Nucleus accumbens (tissue), 56 donors: Measurements from ENCODE around the gene SHISA8.

Experiments
- DNase-seq, 56 donors: peaks; one replicate each; lab custom pipeline; 2025; lab: John Stamatoyannopoulos, UW

Gene SHISA8

GRCh38 chr22:41934284-41935014 lies 19.6 kb upstream of the SHISA8 start:
- no peak for DNase-seq

- no peak for DNase-seq
Measured at GRCh38 chr22:41933411-41934177, 18.7 kb upstream of the SHISA8 start.

- no peak for DNase-seq
Measured at GRCh38 chr22:41932353-41932752, 17.5 kb upstream of the SHISA8 start.

- no peak for DNase-seq
Measured at GRCh38 chr22:41931701-41932269, 16.9 kb upstream of the SHISA8 start.

GRCh38 chr22:41929418-41929810 lies 14.5 kb upstream of the SHISA8 start:
- DNase-seq: no peak

- DNase-seq: no peak
Measured at GRCh38 chr22:41928593-41929417, 13.9 kb upstream of the SHISA8 start.

GRCh38 chr22:41927813-41928212 lies 12.9 kb upstream of the SHISA8 start:
- no peak for DNase-seq

- DNase-seq: peak in 10 of 56 donors; percentile 7 to 70 (median 16)
Measured at GRCh38 chr22:41925783-41926460, 11.0 kb upstream of the SHISA8 start.

- no peak for DNase-seq
Measured at GRCh38 chr22:41923595-41924276, 8.9 kb upstream of the SHISA8 start.

- no peak for DNase-seq
Measured at GRCh38 chr22:41922940-41923594, 8.2 kb upstream of the SHISA8 start.

GRCh38 chr22:41922328-41922727 lies 7.5 kb upstream of the SHISA8 start:
- DNase-seq: no peak

- DNase-seq: peak in 9 of 56 donors; percentile 7 to 53 (median 34)
Measured at GRCh38 chr22:41920271-41920976, 5.5 kb upstream of the SHISA8 start.

- peak in 13 of 56 donors; percentile 15 to 69 (median 28) for DNase-seq
Measured at GRCh38 chr22:41919357-41920224, 4.7 kb upstream of the SHISA8 start.

GRCh38 chr22:41917903-41918791 lies 3.3 kb upstream of the SHISA8 start:
- peak in 9 of 56 donors; percentile 8 to 37 (median 19) for DNase-seq

GRCh38 chr22:41917375-41917902 lies 2.6 kb upstream of the SHISA8 start:
- DNase-seq: no peak
